Ecto neural progenitor cell (in vitro differentiated cells): ENCODE measurements around the gene KCNE1.
A peak's percentile ranks its signal among the peaks of the same experiment; 100 is the strongest.
"Not testable (repeated sequence)": the region's sequence is repeated elsewhere in the genome, so short reads cannot be mapped to it uniquely, and the experiment has no call there.

Source experiments
- DNase-seq: peaks from one replicate; pipeline ENCODE4 v3.0.0-alpha.2; 2018; ENCODE audit warnings: low spot score

KCNE1 gene

GRCh38 chr21:34511181-34511580 lies 829 bp downstream of the KCNE1 start:
- no peak for DNase-seq

GRCh38 chr21:34510148-34511142 lies 1.6 kb downstream of the KCNE1 start:
- DNase-seq = peak; percentile 83

- DNase-seq = no peak
Observed at GRCh38 chr21:34509151-34509550, 2.9 kb downstream of the KCNE1 start.

- DNase-seq = no peak
Observed at GRCh38 chr21:34504595-34504994, 7.4 kb downstream of the KCNE1 start.

- no peak for DNase-seq
Observed at GRCh38 chr21:34502480-34503106, 9.4 kb downstream of the KCNE1 start.

- DNase-seq = no peak
Observed at GRCh38 chr21:34501716-34502115, 10.3 kb downstream of the KCNE1 start.

GRCh38 chr21:34500191-34500590 lies 11.8 kb downstream of the KCNE1 start:
- no peak for DNase-seq

- DNase-seq = no peak
Observed at GRCh38 chr21:34499116-34499515, 12.9 kb downstream of the KCNE1 start.

GRCh38 chr21:34498623-34499022 lies 13.4 kb downstream of the KCNE1 start:
- no peak for DNase-seq

- not testable (repeated sequence) for DNase-seq
Observed at GRCh38 chr21:34483854-34484253, 28.2 kb downstream of the KCNE1 start.

GRCh38 chr21:34483435-34483834 lies 28.6 kb downstream of the KCNE1 start:
- not testable (repeated sequence) for DNase-seq

- not testable (repeated sequence) for DNase-seq
Observed at GRCh38 chr21:34467333-34467732, 44.7 kb downstream of the KCNE1 start.

- not testable (repeated sequence) for DNase-seq
Observed at GRCh38 chr21:34459426-34459825, 52.6 kb downstream of the KCNE1 start.

- not testable (repeated sequence) for DNase-seq
Observed at GRCh38 chr21:34458266-34458665, 53.7 kb downstream of the KCNE1 start.

GRCh38 chr21:34456180-34456579 lies 55.8 kb downstream of the KCNE1 start:
- not testable (repeated sequence) for DNase-seq

- not testable (repeated sequence) for DNase-seq
Observed at GRCh38 chr21:34455628-34456027, 56.4 kb downstream of the KCNE1 start.

GRCh38 chr21:34447018-34447417 lies 65.0 kb downstream of the KCNE1 start:
- DNase-seq = not testable (repeated sequence)

GRCh38 chr21:34443486-34443885 lies 68.5 kb downstream of the KCNE1 start:
- DNase-seq = not testable (repeated sequence)

- DNase-seq = not testable (repeated sequence)
Observed at GRCh38 chr21:34429710-34430109, 82.3 kb downstream of the KCNE1 start.

GRCh38 chr21:34428441-34428840 lies 83.6 kb downstream of the KCNE1 start:
- not testable (repeated sequence) for DNase-seq

GRCh38 chr21:34427339-34427738 lies 84.7 kb downstream of the KCNE1 start:
- not testable (repeated sequence) for DNase-seq

- not testable (repeated sequence) for DNase-seq
Observed at GRCh38 chr21:34423805-34424204, 88.2 kb downstream of the KCNE1 start, which contains the start of gene SMIM34. SMIM34 (minus strand) TSS chr21:34423951; CDS start chr21:34423839, 112 bp downstream.
